Keratinocyte (primary cell): Measurements from ENCODE around the gene GRAP.

Experiments used
- CTCF ChIP-seq, 3 experiments: IDR thresholded peaks in 1 of 3; conservative IDR thresholded peaks in 1 of 3; optimal IDR thresholded peaks in 1 of 3; 2 replicates in 2 of 3; 3 replicates in 1 of 3; pipeline versions ENCODE3 to v1.5.1; 2011; ENCODE audit warnings: low read length in 3 of 3, mild to moderate bottlenecking in 3 of 3, moderate library complexity in 2 of 3, control low read depth in 1 of 3, inconsistent platforms in 1 of 3; ENCODE audit not compliant: insufficient read depth in 2 of 3; ENCODE audit errors: extremely low read depth in 1 of 3
- EZH2 ChIP-seq: IDR thresholded peaks from one replicate; pipeline ENCODE4 v1.6.1; 2012; ENCODE audit warnings: inconsistent platforms, mild to moderate bottlenecking, low read length, moderate library complexity

GRCh38 chr17:19017401-19017800 is 29.4 kb downstream of the GRAP start:
- TF ChIP-seq EZH2 (no peak), CTCF (optimal IDR thresholded peaks at IDR 0.05 in 1 of 3, IDR thresholded peaks at IDR 0.05 in 1 of 3, conservative IDR thresholded peaks at IDR 0.05 in 1 of 3; ENCODE audit: extremely low read depth in 1 of 3, insufficient read depth in 2 of 3, low read length in 3 of 3) (no peak)
